ENCODE measurements around the gene CDHR3.

DNA sequence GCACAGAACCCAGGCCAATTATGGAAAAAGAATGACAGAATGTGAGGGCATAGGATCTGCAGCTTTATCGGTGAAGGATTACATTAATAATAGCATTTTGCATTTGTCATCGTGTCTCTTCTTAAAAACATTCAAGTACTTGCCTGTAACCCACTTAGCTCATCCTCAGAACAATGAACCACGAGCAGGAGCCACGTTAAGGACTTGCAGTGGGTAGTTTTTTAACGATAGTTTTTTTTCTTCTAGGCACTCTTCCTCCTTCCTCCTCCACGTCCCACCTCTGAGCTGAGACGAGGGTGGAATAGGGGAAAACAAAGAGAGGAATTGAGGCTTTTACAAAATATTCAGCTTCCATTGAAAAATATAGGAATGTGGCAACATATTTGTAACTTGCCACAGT, 27.1 kb downstream of the CDHR3 start:
- TF ChIP-seq, protein P1, sequence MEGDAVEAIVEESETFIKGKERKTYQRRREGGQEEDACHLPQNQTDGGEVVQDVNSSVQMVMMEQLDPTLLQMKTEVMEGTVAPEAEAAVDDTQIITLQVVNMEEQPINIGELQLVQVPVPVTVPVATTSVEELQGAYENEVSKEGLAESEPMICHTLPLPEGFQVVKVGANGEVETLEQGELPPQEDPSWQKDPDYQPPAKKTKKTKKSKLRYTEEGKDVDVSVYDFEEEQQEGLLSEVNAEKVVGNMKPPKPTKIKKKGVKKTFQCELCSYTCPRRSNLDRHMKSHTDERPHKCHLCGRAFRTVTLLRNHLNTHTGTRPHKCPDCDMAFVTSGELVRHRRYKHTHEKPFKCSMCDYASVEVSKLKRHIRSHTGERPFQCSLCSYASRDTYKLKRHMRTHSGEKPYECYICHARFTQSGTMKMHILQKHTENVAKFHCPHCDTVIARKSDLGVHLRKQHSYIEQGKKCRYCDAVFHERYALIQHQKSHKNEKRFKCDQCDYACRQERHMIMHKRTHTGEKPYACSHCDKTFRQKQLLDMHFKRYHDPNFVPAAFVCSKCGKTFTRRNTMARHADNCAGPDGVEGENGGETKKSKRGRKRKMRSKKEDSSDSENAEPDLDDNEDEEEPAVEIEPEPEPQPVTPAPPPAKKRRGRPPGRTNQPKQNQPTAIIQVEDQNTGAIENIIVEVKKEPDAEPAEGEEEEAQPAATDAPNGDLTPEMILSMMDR (conservative IDR thresholded peaks at IDR 0.05 in 1 of 2, IDR thresholded peaks at IDR 0.05 in 1 of 2; ENCODE audit: low read depth in 1 of 2, low read length in 2 of 2): no peak
- no peak for TF ChIP-seq EZH2 (IDR thresholded peaks at IDR 0.05; ENCODE audit: low read length, missing control alignments)

Data from fibroblast of lung (primary cell).